H7 (cell line): ENCODE data around the gene EIF4A3. TPM values are rescaled to one million over a fixed set of nuclear protein-coding genes. Genes with fewer than 3 reads are reported as not detected.
A peak's percentile ranks its signal among the peaks of the same experiment; 100 is the strongest.

Experiments
- DNase-seq: peaks from one replicate; pipeline ENCODE4 v3.0.0; 2012
- H3K27me3 ChIP-seq: 2 replicates; pipeline ENCODE4 v1.6.0; 2011; ENCODE audit warnings: mild to moderate bottlenecking, low read length; ENCODE audit not compliant: control insufficient read depth, insufficient read depth
- H3K36me3 ChIP-seq: replicated peaks from 2 replicates; pipeline ENCODE4 v1.5.1; 2011; ENCODE audit warnings: low read length; ENCODE audit not compliant: control insufficient read depth, insufficient read depth
- H3K4me3 ChIP-seq: 2 replicates; pipeline ENCODE4 v1.5.1; 2011; ENCODE audit warnings: low read depth, mild to moderate bottlenecking, control low read depth, low read length, moderate library complexity; ENCODE audit not compliant: insufficient read depth
- total RNA-seq: library from RNA; depleted of rRNA; stranded (reverse); fragments of >200 nt; shearing (Covaris generic); gene quantifications from 2 replicates; pipeline ENCODE4 v1.2.3, GENCODE V29; 2014

Gene EIF4A3
- total RNA-seq, 1 experiment from 2014 or later: 138 TPM

DNA sequence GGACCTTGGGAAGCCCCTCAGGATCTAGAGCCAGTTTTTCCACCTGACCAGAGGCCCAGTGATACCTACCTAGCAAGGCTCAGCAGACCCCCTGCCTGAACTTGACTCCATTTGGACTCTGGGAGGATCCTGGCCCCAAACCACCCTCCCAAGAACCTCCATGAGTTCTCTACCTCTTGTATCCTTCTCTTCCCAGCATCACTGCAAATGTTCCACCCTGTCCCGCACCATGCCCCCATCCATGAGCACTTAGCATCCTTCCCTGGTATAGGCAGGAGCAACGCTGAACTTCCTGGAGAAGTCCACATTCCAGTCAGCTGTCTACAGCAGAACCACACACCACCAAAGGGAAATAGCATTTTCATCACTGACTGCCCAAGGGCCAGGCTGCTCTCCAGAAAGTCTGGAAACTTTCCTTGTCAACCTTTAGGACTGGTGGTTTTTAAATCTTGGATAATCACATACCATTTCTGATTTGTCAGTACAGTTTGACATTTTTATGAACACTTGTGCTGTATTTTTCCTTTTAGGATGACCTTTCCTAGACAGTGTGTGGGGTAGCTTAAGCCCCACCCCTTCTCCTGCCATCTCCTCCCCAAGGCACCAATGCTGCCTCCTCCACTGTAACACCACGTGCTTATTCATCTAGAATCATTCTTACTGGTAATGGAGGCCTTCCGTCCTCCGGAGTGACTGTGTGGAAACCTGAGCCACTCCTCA lies 13.9 kb downstream of the EIF4A3 start:
- Histone ChIP-seq H3K36me3 (peaks cover 27% of the 10 kb centered on the region), H3K27me3 (no peaks in the 10 kb centered on the region), H3K4me3 (no peak overlapping the region)
- no peak for DNase-seq

DNA sequence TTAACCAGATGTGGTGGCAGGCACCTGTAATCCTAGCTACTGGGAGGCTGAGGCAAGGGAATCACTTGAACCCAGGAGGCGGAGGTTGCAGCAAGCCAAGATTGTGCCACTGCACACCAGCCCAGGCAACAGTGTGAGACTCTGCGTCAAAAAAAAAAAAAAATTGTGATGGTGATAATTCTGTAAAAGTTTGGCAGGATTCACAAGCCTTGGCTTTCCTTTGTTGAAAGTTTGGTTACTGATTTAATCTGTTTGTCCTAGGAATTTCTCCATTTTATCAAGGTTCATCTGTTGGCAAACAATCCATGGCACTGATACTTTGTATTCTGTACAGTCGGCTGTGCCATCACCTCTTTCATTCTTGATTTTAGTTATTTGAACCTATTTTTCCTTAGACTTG lies 15.9 kb downstream of the EIF4A3 start:
- no peaks in the 10 kb centered on the region for H3K27me3 ChIP-seq
- no peak overlapping the region for H3K4me3 ChIP-seq

DNA sequence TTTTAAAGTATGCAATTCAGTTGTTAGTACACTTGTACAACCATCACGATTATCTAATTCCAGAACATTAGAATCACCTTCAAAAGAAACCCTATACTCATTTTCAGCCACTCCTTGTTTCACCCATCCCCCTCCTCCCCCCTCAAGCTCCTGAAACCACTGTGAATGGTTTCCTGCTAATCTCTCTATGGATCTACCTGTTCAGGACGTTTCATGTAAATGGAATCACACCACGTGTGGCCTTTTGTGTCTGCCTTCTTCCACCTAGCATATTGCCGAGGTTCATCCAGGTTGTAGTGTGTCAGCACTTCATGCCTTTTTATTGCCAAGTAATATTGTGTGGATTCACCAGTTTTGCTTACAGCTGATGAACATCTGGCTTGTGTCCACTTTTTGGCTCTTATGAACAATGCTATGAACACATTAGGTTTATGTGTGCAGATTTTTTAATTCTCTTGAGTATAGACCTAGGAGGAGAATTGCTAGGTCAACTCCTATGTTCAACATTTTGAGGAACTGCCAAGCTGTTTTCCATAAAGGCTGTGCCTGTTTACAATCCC lies 17.8 kb downstream of the EIF4A3 start:
- Histone ChIP-seq H3K36me3 (peaks cover 6% of the 10 kb centered on the region), H3K4me3 (no peak overlapping the region), H3K27me3 (no peaks in the 10 kb centered on the region)
- peak; percentile 54 for DNase-seq

More for the DNA sequence above, 15.9 kb downstream of the EIF4A3 start:
- DNase-seq: no peak
- peaks cover 11% of the 10 kb centered on the region for H3K36me3 ChIP-seq

DNA sequence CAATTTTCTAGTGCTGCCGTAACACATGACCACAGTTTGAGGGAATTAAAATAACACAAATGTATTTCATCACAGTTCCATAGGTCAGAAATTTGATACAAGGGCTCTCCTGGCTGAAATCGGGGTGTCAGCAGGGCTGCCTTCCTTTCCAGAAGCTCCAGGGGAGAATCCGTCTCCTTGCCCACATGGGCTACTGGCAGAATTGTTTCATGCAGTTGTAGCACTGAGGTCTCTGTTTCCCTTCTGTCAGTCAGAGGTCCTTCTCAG lies 20.5 kb downstream of the EIF4A3 start:
- no peak overlapping the region for H3K4me3 ChIP-seq
- DNase-seq: no peak
- H3K27me3 ChIP-seq: no peaks in the 10 kb centered on the region
- no peaks in the 10 kb centered on the region for H3K36me3 ChIP-seq

DNA sequence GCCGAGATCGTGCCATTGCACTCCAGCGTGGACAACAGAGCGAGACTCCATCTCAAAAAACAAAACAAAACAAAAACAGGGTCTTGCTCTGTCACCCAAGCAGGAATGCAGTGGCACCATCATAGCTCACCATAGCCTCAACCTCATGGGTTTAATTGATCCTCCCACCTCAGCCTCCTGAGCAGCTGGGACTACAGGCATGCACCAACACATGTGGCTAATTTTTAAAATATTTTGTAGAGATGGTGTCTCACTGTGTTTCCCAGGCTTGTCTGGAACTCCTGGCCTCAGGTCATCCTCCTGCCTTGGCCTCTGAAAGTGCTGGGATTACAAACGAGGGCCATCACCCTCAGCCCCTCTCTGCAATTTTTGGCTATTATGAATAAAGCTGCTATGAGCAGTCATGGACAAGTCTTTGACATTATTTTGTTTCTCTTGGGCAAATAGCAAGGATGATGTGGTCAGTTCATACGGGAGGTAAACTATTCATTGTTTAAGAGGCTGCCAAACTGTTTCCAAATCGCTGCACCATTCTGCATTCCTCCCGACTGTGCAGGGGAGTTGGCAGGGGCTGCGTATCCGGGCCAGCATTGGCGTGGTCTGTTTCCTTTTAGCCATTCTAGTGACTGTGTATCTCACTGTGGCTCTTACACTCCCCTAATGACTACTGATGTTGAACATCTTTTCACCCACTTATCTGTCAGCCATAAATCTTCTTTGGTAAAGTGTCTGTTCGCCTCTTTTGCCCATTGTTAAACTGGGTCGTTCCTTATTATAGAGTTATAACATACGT lies 21.1 kb downstream of the EIF4A3 start:
- Histone ChIP-seq H3K4me3 (no peak overlapping the region), H3K27me3 (no peaks in the 10 kb centered on the region), H3K36me3 (no peaks in the 10 kb centered on the region)
- DNase-seq: no peak

DNA sequence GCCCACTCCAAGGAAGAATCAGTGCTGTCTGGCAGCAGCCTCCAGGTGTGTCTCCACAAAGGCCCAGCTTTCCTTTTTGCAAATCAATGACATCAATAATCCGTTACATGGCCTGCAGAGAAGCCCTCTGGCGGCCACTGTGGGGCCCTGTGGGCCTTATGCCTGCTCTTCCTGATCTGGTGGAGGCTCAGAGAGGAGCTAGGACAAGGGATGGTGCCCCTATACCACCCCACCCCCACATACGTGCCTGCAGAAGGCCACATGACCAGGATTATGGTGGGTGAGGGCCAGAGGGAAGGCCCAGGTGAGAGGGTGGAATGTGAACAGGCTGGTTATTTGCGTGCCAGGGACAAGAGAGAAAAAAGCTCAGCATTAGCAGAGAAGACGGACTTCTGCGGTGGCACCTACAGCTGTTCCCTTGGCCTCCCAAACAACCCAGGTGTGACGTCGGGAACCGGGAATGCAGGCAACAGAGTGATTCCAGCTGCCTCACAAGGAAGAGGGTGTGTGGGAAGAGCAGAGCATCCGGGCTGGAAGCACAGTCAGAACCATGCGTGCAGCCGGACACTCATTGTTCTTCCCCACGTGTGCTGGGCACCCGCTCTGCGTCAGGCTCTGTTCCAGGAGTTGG lies 22.5 kb downstream of the EIF4A3 start:
- peak; percentile 90 for DNase-seq
- H3K4me3 ChIP-seq: no peak overlapping the region
- no peaks in the 10 kb centered on the region for H3K36me3 ChIP-seq
- H3K27me3 ChIP-seq: no peaks in the 10 kb centered on the region

DNA sequence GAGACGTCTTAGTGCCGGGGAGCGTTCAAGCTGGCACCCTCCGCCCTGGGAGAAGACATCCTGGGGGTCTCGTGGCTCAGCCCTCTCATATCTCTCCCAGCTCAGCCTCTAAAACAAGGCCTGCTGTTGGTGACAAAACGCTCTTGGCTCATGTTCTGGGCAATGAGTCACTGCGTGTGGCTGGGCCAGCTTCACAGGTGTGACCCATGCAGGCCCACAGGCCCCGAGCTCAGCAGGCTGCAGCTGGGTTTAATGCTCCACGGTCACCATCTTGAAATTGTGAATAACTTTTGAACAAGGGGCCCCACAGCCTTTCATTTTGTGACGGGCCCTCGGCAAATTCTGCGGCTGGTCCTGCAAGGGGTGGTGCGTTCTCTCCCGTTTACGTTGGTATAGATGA lies 23.1 kb downstream of the EIF4A3 start:
- no peak for DNase-seq
- Histone ChIP-seq H3K27me3 (no peaks in the 10 kb centered on the region), H3K36me3 (no peaks in the 10 kb centered on the region), H3K4me3 (no peak overlapping the region)

DNA sequence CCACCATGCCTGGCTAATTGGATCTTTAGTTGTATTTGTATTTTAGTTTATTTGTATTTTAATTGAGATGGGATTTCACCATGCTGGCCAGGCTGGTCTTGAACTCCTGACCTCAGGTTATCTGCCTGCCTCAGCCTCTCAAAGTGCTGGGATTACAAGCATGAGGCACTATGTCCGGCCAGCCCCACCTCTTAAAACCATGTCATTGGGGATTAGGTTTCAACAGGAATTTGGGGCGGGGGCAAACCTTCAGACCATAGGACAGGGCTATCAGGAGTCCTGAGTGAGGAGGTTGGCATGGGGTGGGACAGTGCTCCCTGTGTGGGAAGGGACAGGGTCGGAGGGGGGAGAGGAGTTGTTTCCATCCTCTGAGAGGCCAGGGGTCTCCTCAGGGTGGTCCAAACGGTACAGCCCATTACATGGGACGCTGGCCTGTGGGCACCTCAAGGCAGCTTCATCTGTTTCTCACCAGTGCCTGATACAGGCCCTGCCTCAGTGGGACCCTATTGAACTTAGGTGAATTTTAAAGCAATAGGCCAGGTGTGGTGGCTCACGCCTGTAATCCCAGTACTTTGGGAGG lies 23.9 kb downstream of the EIF4A3 start:
- H3K4me3 ChIP-seq: no peak overlapping the region
- DNase-seq: no peak
- H3K27me3 ChIP-seq: no peaks in the 10 kb centered on the region

DNA sequence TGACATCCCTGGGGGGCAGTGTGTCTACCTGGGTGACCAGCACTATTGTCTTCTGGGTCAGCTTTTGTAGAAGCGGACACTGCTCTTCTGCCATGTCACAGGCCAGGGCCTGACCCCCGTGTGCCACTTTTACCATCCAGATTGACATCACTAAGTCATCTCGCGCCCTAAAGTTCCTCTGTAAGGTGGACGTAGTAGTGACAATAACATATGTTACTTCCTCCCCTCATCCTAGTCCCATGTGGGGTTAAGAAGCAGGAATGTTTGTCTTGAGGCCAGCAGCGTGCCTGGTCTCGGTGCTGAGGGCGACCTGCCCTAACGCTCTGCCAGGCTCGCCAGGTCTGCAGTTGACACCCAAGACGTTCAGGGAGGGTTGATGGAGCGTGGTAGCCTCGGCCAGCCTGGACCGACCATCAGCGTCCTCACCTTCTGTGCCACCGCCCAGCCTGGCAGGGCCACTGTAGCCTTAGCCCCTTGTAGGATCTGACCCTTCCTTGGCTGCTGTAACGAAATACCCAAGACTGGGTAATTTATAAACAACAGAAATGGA lies 24.8 kb downstream of the EIF4A3 start:
- no peaks in the 10 kb centered on the region; the same call in 1 of the 2 replicates for H3K36me3 ChIP-seq

More for the DNA sequence above, 23.9 kb downstream of the EIF4A3 start:
- no peaks in the 10 kb centered on the region; the same call in 1 of the 2 replicates for H3K36me3 ChIP-seq

DNA sequence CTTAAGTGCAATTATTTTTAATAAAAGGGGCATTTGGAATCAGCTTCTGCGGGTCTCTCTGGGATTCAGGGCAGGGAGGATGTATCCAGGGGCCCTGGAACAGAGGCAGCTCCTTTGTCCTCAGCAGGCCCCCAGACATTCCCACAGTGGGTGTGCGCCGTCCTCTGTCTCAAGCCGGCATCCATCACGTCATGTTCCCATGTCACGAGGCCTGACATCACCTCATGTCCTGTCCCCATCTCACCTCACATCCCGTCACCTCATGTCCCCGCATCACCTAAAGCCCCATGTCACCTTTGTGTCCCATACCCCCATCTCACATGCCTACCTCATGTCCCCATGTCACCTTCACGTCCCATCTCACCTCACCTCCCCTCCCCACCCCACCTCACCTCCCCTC lies 27.1 kb downstream of the EIF4A3 start:
- H3K27me3 ChIP-seq: no peaks in the 10 kb centered on the region
- no peaks in the 10 kb centered on the region; the same call in 1 of the 2 replicates for H3K36me3 ChIP-seq
- peak; percentile 52 for DNase-seq
- H3K4me3 ChIP-seq: no peak overlapping the region

More for the DNA sequence above, 24.8 kb downstream of the EIF4A3 start:
- no peak for DNase-seq
- no peaks in the 10 kb centered on the region for H3K27me3 ChIP-seq
- H3K4me3 ChIP-seq: no peak overlapping the region

DNA sequence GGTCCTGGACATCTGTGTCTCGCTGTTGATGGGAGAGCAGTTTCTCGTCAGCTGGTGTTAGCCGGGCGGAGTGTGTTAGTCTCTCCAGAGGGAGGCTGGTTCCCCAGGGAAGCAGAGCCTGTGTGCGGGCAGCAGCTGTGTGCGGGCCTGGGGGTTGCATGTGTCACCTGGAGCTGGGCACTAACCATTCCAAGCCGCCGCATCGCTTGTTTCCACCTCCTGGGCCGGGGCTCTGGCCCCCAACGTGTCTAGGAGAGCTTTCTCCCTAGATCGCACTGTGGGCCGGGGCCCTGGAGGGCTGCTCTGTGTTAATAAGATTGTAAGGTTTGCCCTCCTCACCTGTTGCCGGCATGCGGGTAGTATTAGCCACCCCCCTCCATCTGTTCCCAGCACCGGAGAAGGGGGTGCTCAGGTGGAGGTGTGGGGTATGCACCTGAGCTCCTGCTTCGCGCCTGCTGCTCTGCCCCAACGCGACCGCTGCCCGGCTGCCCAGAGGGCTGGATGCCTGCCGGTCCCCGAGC lies 27.6 kb downstream of the EIF4A3 start:
- Histone ChIP-seq H3K27me3 (no peaks in the 10 kb centered on the region), H3K36me3 (no peaks in the 10 kb centered on the region; the same call in 1 of the 2 replicates), H3K4me3 (no peak overlapping the region)
- peak; percentile 63 for DNase-seq

DNA sequence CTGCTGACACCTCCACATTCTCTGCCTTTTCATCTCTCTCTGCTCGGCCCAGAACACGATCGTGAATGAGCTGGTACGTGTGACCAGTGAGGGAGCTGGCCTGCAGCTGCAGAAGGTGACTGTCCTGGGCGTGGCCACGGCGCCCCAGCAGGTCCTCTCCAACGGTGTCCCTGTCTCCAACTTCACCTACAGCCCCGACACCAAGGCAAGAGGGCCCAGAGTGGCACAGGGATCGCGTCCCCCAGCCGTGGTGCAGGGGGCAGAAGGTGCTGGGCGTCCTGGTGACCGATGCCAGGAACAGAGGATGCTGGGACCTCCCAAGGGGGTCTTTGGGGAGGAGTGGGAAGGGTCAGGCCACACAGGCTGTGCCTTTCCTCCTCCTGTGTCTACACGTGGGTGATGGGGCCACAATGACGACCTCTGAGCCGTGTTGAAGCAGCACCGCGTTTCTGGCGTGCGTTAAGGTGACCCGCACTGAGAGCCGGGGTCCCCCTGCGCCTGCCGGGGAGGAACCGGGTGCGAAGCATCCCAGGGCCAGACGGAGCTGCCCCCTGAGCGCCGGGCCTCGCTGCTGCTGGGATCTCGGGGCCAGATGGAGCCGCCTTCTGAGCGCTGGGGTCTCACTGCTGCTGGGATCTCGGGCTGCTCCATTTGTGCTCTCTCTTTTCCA lies 28.2 kb downstream of the EIF4A3 start:
- Histone ChIP-seq H3K36me3 (no peaks in the 10 kb centered on the region; the same call in 1 of the 2 replicates), H3K4me3 (no peak overlapping the region), H3K27me3 (no peaks in the 10 kb centered on the region)
- DNase-seq: no peak

DNA sequence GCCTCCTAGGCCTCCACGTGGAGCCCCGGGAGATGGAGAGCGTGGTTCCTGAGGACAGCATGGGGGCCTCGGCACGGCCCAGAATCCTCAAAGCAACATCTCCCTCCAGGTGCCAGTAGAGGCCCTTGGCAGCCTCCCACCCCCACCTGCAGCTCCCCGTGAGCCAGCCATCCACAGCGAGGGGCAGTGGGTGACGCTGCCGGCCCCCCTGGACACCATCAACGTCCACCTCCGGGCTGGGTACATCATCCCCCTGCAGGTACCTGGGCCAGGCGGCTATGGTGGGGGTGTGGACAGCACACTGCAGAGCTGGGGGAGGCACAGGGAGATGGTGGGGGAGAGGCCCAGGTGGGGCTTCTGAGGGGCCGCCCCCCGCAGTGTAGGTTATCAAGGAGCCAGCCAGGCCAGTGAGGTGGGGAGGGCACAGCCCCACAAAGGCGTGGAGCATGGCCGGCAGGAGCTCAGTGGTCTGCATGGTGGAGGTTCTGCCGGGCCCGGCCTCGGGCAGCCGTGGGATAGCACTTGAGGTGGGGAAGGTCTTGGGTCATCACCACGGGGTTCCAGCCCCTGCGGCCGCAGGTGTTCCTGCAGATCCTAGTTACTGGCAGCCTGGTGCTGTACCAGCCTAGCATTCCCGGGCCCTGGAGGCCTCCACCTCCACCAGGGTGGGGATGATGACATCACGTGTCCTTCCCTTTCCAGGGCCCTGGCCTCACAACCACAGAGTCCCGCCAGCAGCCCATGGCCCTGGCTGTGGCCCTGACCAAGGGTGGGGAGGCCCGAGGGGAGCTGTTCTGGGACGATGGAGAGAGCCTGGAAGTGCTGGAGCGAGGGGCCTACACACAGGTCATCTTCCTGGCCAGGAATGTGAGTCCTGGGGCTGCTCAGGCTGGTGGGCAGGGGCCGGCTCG lies 29.2 kb downstream of the EIF4A3 start:
- no peaks in the 10 kb centered on the region; the same call in 1 of the 2 replicates for H3K36me3 ChIP-seq
- DNase-seq: peak; percentile 51
- H3K27me3 ChIP-seq: no peaks in the 10 kb centered on the region
- no peak overlapping the region for H3K4me3 ChIP-seq
